A549 (cell line): ENCODE measurements around the gene NR3C2.

Experiments used
- CEBPB ChIP-seq, 2 experiments: fragments of >200 bp in 1 of 2; sonication (Bioruptor Twin) in 1 of 2; formaldehyde crosslinking in 1 of 2; IDR thresholded peaks; 2 replicates each; pipeline ENCODE4 v1.6.1; 2012 to 2016
- EP300 ChIP-seq, 2 experiments: fragments of >200 bp; sonication (Bioruptor Twin); formaldehyde crosslinking; IDR thresholded peaks; 2 replicates in 1 of 2; 3 replicates in 1 of 2; pipeline ENCODE4 v1.6.1; 2016 to 2017
- JUN ChIP-seq, 2 experiments: fragments of >200 bp; sonication (Bioruptor Twin); formaldehyde crosslinking; IDR thresholded peaks; 2 replicates in 1 of 2; 3 replicates in 1 of 2; pipeline ENCODE4 v1.6.1; 2016 to 2017
- MAZ ChIP-seq: fragments of 150-350 bp; IDR thresholded peaks from 2 replicates; pipeline ENCODE4 v1.6.1; 2014; ENCODE audit warnings: antibody characterized with exemption, low read depth, low read length, borderline replicate concordance
- POLR2A ChIP-seq: IDR thresholded peaks from 2 replicates; pipeline ENCODE4 v1.6.1; 2012; ENCODE audit warnings: mild to moderate bottlenecking, low read length
- POLR2AphosphoS2 ChIP-seq: conservative IDR thresholded peaks from 2 replicates; pipeline ENCODE4 v1.6.1; 2012; ENCODE audit warnings: low read length, improper control_type of control experiment, inconsistent platforms
- RAD21 ChIP-seq, 2 experiments: fragments of >200 bp in 1 of 2; sonication (Bioruptor Twin) in 1 of 2; formaldehyde crosslinking in 1 of 2; IDR thresholded peaks in 1 of 2; conservative IDR thresholded peaks in 1 of 2; 2 replicates in 1 of 2; 3 replicates in 1 of 2; pipeline ENCODE4 v1.6.1; 2012 to 2018; ENCODE audit warnings: inconsistent platforms in 1 of 2
- RCOR1 ChIP-seq: fragments of 150-350 bp; IDR thresholded peaks from 2 replicates; pipeline ENCODE4 v1.6.1; 2014; ENCODE audit warnings: antibody characterized with exemption, low read length, low read depth
- RFX5 ChIP-seq: fragments of 450-650 bp; IDR thresholded peaks from 2 replicates; pipeline ENCODE4 v1.7.1; 2014; ENCODE audit warnings: antibody characterized with exemption, mild to moderate bottlenecking, moderate library complexity
- RNF2 ChIP-seq: fragments of 200-600 bp; sonication (generic); IDR thresholded peaks from 2 replicates; pipeline ENCODE4 v1.6.1; 2016; ENCODE audit warnings: low read depth, mild to moderate bottlenecking, antibody characterized with exemption, moderate library complexity, borderline replicate concordance
- TF ChIP-seq, protein P1 (sequence below): fragments of 450-650 bp; IDR thresholded peaks from 2 replicates; pipeline ENCODE4 v1.6.1; 2014; ENCODE audit warnings: antibody characterized with exemption
- TF ChIP-seq, protein P2 (sequence below): fragments of >200 bp; sonication (Bioruptor Twin); formaldehyde crosslinking; IDR thresholded peaks from 3 replicates; pipeline ENCODE4 v1.5.1; 2016
- TF ChIP-seq, protein P3 (sequence below): fragments of 200-600 bp; sonication (generic); IDR thresholded peaks from 2 replicates; pipeline ENCODE4 v1.6.1; 2016; ENCODE audit warnings: antibody characterized with exemption, mild to moderate bottlenecking, moderate library complexity

DNA sequence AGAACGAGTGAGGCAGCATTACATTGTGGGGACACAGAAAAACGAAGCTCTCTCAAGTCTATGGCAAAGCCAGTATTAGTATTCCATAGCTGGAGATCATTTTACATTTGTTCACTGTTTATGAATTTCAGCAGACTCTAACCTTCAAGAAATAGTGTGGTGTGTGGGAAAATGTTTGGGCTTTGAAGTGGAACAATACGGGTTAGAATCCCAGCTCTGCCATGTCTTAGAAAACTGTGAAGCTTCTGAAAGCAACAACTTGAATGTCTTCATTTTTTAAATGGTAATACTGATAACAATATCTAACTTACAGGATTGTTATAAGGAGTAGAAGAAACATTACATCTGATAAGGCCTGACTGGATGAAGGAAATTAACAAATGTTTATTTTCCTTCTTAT, 217.7 kb downstream of the NR3C2 start:
- TF ChIP-seq RAD21 (conservative IDR thresholded peaks at IDR 0.05 in 1 of 2, IDR thresholded peaks at IDR 0.05 in 1 of 2) (no peak), POLR2AphosphoS2 (no peak), RNF2 (no peak), CEBPB (IDR thresholded peaks at IDR 0.05) (no peak), RFX5 (no peak), POLR2A (no peak), RCOR1 (no peak), JUN (IDR thresholded peaks at IDR 0.05) (no peak), MAZ (no peak), EP300 (IDR thresholded peaks at IDR 0.05) (no peak)
- TF ChIP-seq, protein P1, sequence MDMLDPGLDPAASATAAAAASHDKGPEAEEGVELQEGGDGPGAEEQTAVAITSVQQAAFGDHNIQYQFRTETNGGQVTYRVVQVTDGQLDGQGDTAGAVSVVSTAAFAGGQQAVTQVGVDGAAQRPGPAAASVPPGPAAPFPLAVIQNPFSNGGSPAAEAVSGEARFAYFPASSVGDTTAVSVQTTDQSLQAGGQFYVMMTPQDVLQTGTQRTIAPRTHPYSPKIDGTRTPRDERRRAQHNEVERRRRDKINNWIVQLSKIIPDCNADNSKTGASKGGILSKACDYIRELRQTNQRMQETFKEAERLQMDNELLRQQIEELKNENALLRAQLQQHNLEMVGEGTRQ = no peak
- TF ChIP-seq, protein P2, sequence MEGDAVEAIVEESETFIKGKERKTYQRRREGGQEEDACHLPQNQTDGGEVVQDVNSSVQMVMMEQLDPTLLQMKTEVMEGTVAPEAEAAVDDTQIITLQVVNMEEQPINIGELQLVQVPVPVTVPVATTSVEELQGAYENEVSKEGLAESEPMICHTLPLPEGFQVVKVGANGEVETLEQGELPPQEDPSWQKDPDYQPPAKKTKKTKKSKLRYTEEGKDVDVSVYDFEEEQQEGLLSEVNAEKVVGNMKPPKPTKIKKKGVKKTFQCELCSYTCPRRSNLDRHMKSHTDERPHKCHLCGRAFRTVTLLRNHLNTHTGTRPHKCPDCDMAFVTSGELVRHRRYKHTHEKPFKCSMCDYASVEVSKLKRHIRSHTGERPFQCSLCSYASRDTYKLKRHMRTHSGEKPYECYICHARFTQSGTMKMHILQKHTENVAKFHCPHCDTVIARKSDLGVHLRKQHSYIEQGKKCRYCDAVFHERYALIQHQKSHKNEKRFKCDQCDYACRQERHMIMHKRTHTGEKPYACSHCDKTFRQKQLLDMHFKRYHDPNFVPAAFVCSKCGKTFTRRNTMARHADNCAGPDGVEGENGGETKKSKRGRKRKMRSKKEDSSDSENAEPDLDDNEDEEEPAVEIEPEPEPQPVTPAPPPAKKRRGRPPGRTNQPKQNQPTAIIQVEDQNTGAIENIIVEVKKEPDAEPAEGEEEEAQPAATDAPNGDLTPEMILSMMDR = no peak
- TF ChIP-seq, protein P3, sequence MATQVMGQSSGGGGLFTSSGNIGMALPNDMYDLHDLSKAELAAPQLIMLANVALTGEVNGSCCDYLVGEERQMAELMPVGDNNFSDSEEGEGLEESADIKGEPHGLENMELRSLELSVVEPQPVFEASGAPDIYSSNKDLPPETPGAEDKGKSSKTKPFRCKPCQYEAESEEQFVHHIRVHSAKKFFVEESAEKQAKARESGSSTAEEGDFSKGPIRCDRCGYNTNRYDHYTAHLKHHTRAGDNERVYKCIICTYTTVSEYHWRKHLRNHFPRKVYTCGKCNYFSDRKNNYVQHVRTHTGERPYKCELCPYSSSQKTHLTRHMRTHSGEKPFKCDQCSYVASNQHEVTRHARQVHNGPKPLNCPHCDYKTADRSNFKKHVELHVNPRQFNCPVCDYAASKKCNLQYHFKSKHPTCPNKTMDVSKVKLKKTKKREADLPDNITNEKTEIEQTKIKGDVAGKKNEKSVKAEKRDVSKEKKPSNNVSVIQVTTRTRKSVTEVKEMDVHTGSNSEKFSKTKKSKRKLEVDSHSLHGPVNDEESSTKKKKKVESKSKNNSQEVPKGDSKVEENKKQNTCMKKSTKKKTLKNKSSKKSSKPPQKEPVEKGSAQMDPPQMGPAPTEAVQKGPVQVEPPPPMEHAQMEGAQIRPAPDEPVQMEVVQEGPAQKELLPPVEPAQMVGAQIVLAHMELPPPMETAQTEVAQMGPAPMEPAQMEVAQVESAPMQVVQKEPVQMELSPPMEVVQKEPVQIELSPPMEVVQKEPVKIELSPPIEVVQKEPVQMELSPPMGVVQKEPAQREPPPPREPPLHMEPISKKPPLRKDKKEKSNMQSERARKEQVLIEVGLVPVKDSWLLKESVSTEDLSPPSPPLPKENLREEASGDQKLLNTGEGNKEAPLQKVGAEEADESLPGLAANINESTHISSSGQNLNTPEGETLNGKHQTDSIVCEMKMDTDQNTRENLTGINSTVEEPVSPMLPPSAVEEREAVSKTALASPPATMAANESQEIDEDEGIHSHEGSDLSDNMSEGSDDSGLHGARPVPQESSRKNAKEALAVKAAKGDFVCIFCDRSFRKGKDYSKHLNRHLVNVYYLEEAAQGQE = no peak
